DLD1 (cell line): ENCODE data around the gene LRP1.

Source experiments
- in situ Hi-C: cut with HindIII; loops from 2 replicates; pipeline ENCODE4 v1.10.0; 2017; ENCODE audit warnings: low sequenced_read_pairs

The LRP1 gene

GRCh38 chr12:57230381-57231155 is 102.3 kb downstream of the LRP1 start:
- in situ Hi-C loops, result no loop called here

- in situ Hi-C loops, result no loop called here
Observed at GRCh38 chr12:57231276-57232021, 103.2 kb downstream of the LRP1 start.

GRCh38 chr12:57232156-57232756 is 104.0 kb downstream of the LRP1 start:
- in situ Hi-C loops, result no loop called here

- in situ Hi-C loops, result no loop called here
Observed at GRCh38 chr12:57233357-57234232, 105.3 kb downstream of the LRP1 start.

- in situ Hi-C loops, result no loop called here
Observed at GRCh38 chr12:57234233-57234570, 105.9 kb downstream of the LRP1 start.

- in situ Hi-C loops, result no loop called here
Observed at GRCh38 chr12:57234571-57235016, 106.3 kb downstream of the LRP1 start.

- in situ Hi-C loops, result no loop called here
Observed at GRCh38 chr12:57235017-57235727, 106.9 kb downstream of the LRP1 start.

- in situ Hi-C loops, result no loop called here
Observed at GRCh38 chr12:57235728-57236131, 107.4 kb downstream of the LRP1 start.

- in situ Hi-C loops, result no loop called here
Observed at GRCh38 chr12:57236201-57236924, 108.1 kb downstream of the LRP1 start.

GRCh38 chr12:57236925-57237595 is 108.8 kb downstream of the LRP1 start:
- in situ Hi-C loops, result no loop called here

- in situ Hi-C loops, result no loop called here
Observed at GRCh38 chr12:57237596-57237931, 109.3 kb downstream of the LRP1 start.

GRCh38 chr12:57237932-57238853 is 109.9 kb downstream of the LRP1 start:
- in situ Hi-C loops, result no loop called here

GRCh38 chr12:57238854-57239554 is 110.7 kb downstream of the LRP1 start:
- in situ Hi-C loops, result no loop called here

- in situ Hi-C loops, result no loop called here
Observed at GRCh38 chr12:57239587-57240065, 111.3 kb downstream of the LRP1 start.

- in situ Hi-C loops, result no loop called here
Observed at GRCh38 chr12:57240066-57240921, 112.0 kb downstream of the LRP1 start.

- in situ Hi-C loops, result no loop called here
Observed at GRCh38 chr12:57240926-57241401, 112.7 kb downstream of the LRP1 start.
